Measurements from ENCODE around the gene GNG7. TPM values are rescaled to one million over a fixed set of nuclear protein-coding genes. Genes with fewer than 3 reads are reported as not detected.

GNG7 gene
- total and polyA plus RNA-seq, 10 of the 15 experiments (the other 5 are each of a cell fraction or from before 2014, with no cell fraction given): 1.9 to 13.6 (median 6.5) TPM

GRCh38 chr19:2494447-2495129, 207.9 kb downstream of the GNG7 start (continued):
- TF ChIP-seq RELB (IDR thresholded peaks at IDR 0.05; ENCODE audit: low read depth): no peak
- no peak for TF ChIP-seq MTA2 (IDR thresholded peaks at IDR 0.05; ENCODE audit: low read depth)
- no peak; the same call in none of the 2 replicates for TF ChIP-seq DPF2 (IDR thresholded peaks at IDR 0.05)
- no peak for TF ChIP-seq CEBPB (IDR thresholded peaks at IDR 0.05; ENCODE audit: borderline replicate concordance in 1 of 2, low read depth in 2 of 2, low read length in 2 of 2)
- no peak for TF ChIP-seq STAT3 (IDR thresholded peaks at IDR 0.05; ENCODE audit: low read depth, low read length)
- TF ChIP-seq SREBF2 (IDR thresholded peaks at IDR 0.05; ENCODE audit: low read length): no peak
- no peak for TF ChIP-seq CUX1 (IDR thresholded peaks at IDR 0.05; ENCODE audit: insufficient replicate concordance, low read depth, low read length)
- TF ChIP-seq SIN3A (IDR thresholded peaks at IDR 0.05; ENCODE audit: low read depth, low read length): no peak
- no peak for TF ChIP-seq MYC (IDR thresholded peaks at IDR 0.05; ENCODE audit: insufficient read depth, insufficient read length, insufficient replicate concordance, low read length, severe bottlenecking)
- TF ChIP-seq RFX5 (IDR thresholded peaks at IDR 0.05; ENCODE audit: low read depth, low read length): 0 out of 2 replicates have a peak, but pooled peaks have one; percentile 30
- TF ChIP-seq CHD4 (IDR thresholded peaks at IDR 0.05): no peak
- TF ChIP-seq RCOR1 (conservative IDR thresholded peaks at IDR 0.05; ENCODE audit: low read depth, low read length): no peak
- TF ChIP-seq BMI1 (IDR thresholded peaks at IDR 0.05; ENCODE audit: borderline replicate concordance): no peak
- TF ChIP-seq ZNF384 (IDR thresholded peaks at IDR 0.05; ENCODE audit: borderline replicate concordance, low read depth, low read length): no peak
- no peak for TF ChIP-seq ZBTB4 (CRISPR knock-in tag; IDR thresholded peaks at IDR 0.05)
- no peak for TF ChIP-seq PKNOX1 (IDR thresholded peaks at IDR 0.05)
- TF ChIP-seq POLR2AphosphoS2 (IDR thresholded peaks at IDR 0.05; ENCODE audit: low read depth, low read length): no peak
- no peak for TF ChIP-seq EZH2 (IDR thresholded peaks at IDR 0.05; ENCODE audit: borderline replicate concordance, control insufficient read depth, low read depth, low read length)
- no peak for TF ChIP-seq KDM1A (IDR thresholded peaks at IDR 0.05; ENCODE audit: borderline replicate concordance)

Data from GM12878 (cell line).